PFSK-1 (cell line): ENCODE results near the gene ZIM2.

Experiments
- FOXP2 ChIP-seq: optimal IDR thresholded peaks from 2 replicates; pipeline ENCODE3; 2011; ENCODE audit warnings: borderline replicate concordance, control low read depth, inconsistent platforms; ENCODE audit not compliant: insufficient read depth; ENCODE audit errors: extremely low read length, extremely low read depth
- POLR2AphosphoS5 ChIP-seq: IDR thresholded peaks from 2 replicates; pipeline ENCODE4 v1.6.1; 2012; ENCODE audit warnings: low read depth, mild to moderate bottlenecking, control low read depth, low read length, moderate library complexity
- REST ChIP-seq, 2 experiments: IDR thresholded peaks; 2 replicates each; pipeline versions ENCODE4 v1.6.1 to v1.8.0; 2011 to 2012; ENCODE audit warnings: low read depth in 2 of 2, low read length in 2 of 2, control low read depth in 1 of 2, inconsistent platforms in 1 of 2, mild to moderate bottlenecking in 1 of 2, moderate library complexity in 1 of 2; ENCODE audit not compliant: insufficient read depth in 1 of 2
- SIN3A ChIP-seq: IDR thresholded peaks from 2 replicates; pipeline ENCODE4 v1.6.1; 2012; ENCODE audit warnings: mild to moderate bottlenecking, low read length, moderate library complexity, borderline replicate concordance; ENCODE audit not compliant: insufficient read depth
- TAF1 ChIP-seq: IDR thresholded peaks from 2 replicates; pipeline ENCODE4 v1.6.1; 2012; ENCODE audit warnings: low read length, control low read depth, borderline replicate concordance; ENCODE audit not compliant: insufficient read depth

DNA sequence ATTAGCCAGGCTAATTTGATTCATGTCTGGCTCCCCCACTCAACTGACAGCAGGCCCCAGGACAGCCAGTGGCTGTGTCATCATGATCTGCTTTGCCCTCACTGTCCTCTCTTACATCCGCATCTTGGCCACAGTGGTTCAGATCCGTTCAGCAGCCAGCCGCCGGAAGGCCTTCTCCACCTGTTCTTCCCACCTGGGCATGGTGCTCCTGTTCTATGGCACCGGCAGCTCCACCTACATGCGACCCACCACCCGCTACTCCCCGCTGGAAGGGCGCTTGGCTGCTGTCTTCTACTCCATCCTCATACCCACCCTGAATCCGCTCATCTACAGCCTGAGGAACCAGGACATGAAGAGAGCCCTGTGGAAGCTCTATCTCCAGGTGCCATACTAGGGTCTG lies 79.7 kb downstream of the ZIM2 start:
- TF ChIP-seq REST (IDR thresholded peaks at IDR 0.05; ENCODE audit: insufficient read depth in 1 of 2, low read depth in 2 of 2, low read length in 2 of 2) (no peak), POLR2AphosphoS5 (no peak), TAF1 (no peak), SIN3A (no peak), FOXP2 (no peak)
